WTC11 (cell line): ENCODE data around the gene CYP26A1. TPM values are rescaled to one million over a fixed set of nuclear protein-coding genes. Genes with fewer than 3 reads are reported as not detected.

Experiments
- ATAC-seq: fragments of 200-7000 bp; cut with Tn5 transposase; 2 replicates; pipeline ENCODE4 v1.10.0; 2021; ENCODE audit warnings: mild to moderate bottlenecking, moderate library complexity
- CTCF ChIA-PET: fragments of 300-600 bp; sonication (Branson Sonifier 250); formaldehyde crosslinking; loops from one replicate; lab custom pipeline; 2021; ENCODE audit warnings: antibody characterized with exemption; lab: Charles Lee
- POLR2A ChIA-PET: fragments of 350-600 bp; sonication (Branson Sonifier 250); formaldehyde crosslinking; loops from one replicate; lab custom pipeline; 2021; ENCODE audit warnings: antibody characterized with exemption; lab: Charles Lee
- DNase-seq: peaks from one replicate; pipeline ENCODE4 v3.0.0; 2021; ENCODE audit warnings: low spot score
- H3K27ac Mint-ChIP-seq: 2 replicates; pipeline ENCODE4 v1.8.0; 2021; ENCODE audit warnings: mixed read lengths
- H3K27me3 Mint-ChIP-seq: 2 replicates; pipeline ENCODE4 v1.8.0; 2021; ENCODE audit warnings: low read depth, mild to moderate bottlenecking, moderate library complexity, mixed read lengths
- H3K36me3 Mint-ChIP-seq: 2 replicates; pipeline ENCODE4 v1.8.0; 2021; ENCODE audit warnings: mixed read lengths
- H3K4me1 Mint-ChIP-seq: 2 replicates; pipeline ENCODE4 v1.8.0; 2022; ENCODE audit warnings: mixed read lengths
- H3K4me3 Mint-ChIP-seq: 2 replicates; pipeline ENCODE4 v1.8.0; 2021; ENCODE audit warnings: mild to moderate bottlenecking, moderate library complexity, mixed read lengths
- H3K9me3 Mint-ChIP-seq: 2 replicates; pipeline ENCODE4 v1.8.0; 2021; ENCODE audit warnings: mixed read lengths
- CREB1 ChIP-seq: sonication (generic); formaldehyde crosslinking; IDR thresholded peaks from 2 replicates; pipeline ENCODE4 v1.8.0; 2023; ENCODE audit warnings: mild to moderate bottlenecking, missing genetic modification reagents
- CREM ChIP-seq: sonication (generic); formaldehyde crosslinking; IDR thresholded peaks from 2 replicates; pipeline ENCODE4 v1.8.1; 2022; ENCODE audit warnings: mild to moderate bottlenecking, missing genetic modification reagents, moderate library complexity
- GTF2I ChIP-seq: fragments of 250-450 bp; sonication (Bioruptor Pico); conservative IDR thresholded peaks from 2 replicates; pipeline ENCODE4 v1.4.0; 2021; ENCODE audit warnings: mild to moderate bottlenecking
- NFATC4 ChIP-seq: fragments of 250-450 bp; sonication (Bioruptor Pico); IDR thresholded peaks from 2 replicates; pipeline ENCODE4 v1.9.0; 2021; ENCODE audit warnings: mild to moderate bottlenecking
- NR2C2 ChIP-seq: sonication (generic); formaldehyde crosslinking; IDR thresholded peaks from 2 replicates; pipeline ENCODE4 v1.8.0; 2022; ENCODE audit warnings: mild to moderate bottlenecking, missing genetic modification reagents
- RELA ChIP-seq: sonication (generic); formaldehyde crosslinking; IDR thresholded peaks from 2 replicates; pipeline ENCODE4 v1.8.1; 2022; ENCODE audit warnings: missing genetic modification reagents, mild to moderate bottlenecking, borderline replicate concordance
- SMAD3 ChIP-seq: sonication (generic); formaldehyde crosslinking; IDR thresholded peaks from 2 replicates; pipeline ENCODE4 v1.8.0; 2022; ENCODE audit warnings: missing genetic modification reagents, mild to moderate bottlenecking, borderline replicate concordance
- SMAD4 ChIP-seq: sonication (generic); formaldehyde crosslinking; IDR thresholded peaks from 2 replicates; pipeline ENCODE4 v1.8.0; 2022; ENCODE audit warnings: mild to moderate bottlenecking, missing genetic modification reagents
- SOX15 ChIP-seq: fragments of 250-450 bp; sonication (Bioruptor Pico); IDR thresholded peaks from 2 replicates; pipeline ENCODE4 v1.9.0; 2021; ENCODE audit warnings: mild to moderate bottlenecking
- TCF7 ChIP-seq: sonication (generic); formaldehyde crosslinking; IDR thresholded peaks from 2 replicates; pipeline ENCODE4 v1.8.0; 2022; ENCODE audit warnings: mild to moderate bottlenecking, low read depth, missing genetic modification reagents, moderate library complexity
- TEAD1 ChIP-seq: sonication (generic); formaldehyde crosslinking; IDR thresholded peaks from 2 replicates; pipeline ENCODE4 v1.8.0; 2022; ENCODE audit warnings: mild to moderate bottlenecking, missing genetic modification reagents
- ZNF121 ChIP-seq: sonication (generic); formaldehyde crosslinking; IDR thresholded peaks from 2 replicates; pipeline ENCODE4 v1.8.0; 2023; ENCODE audit warnings: missing genetic modification reagents
- ZNF396 ChIP-seq: fragments of 250-450 bp; sonication (Bioruptor Pico); IDR thresholded peaks from 2 replicates; pipeline ENCODE4 v1.8.0; 2021; ENCODE audit warnings: mild to moderate bottlenecking, moderate library complexity, borderline replicate concordance
- ZNF416 ChIP-seq: fragments of 250-450 bp; sonication (Bioruptor Pico); IDR thresholded peaks from 2 replicates; pipeline ENCODE4 v1.9.0; 2021; ENCODE audit warnings: mild to moderate bottlenecking, inconsistent platforms
- total RNA-seq: library from RNA; stranded (reverse); gene quantifications from 3 replicates; pipeline ENCODE4 v1.2.3, GENCODE V29; 2021
- TF ChIP-seq, protein P1 (sequence below): sonication (generic); formaldehyde crosslinking; conservative IDR thresholded peaks from 2 replicates; pipeline ENCODE4 v1.8.1; 2023; ENCODE audit warnings: mild to moderate bottlenecking, low read depth, missing genetic modification reagents, moderate library complexity
- TF ChIP-seq, protein P2 (sequence below): fragments of 200-600 bp; IDR thresholded peaks from 2 replicates; pipeline ENCODE4 v1.8.0; 2022; ENCODE audit warnings: antibody characterized with exemption
- TF ChIP-seq, protein P3 (sequence below): sonication (generic); formaldehyde crosslinking; IDR thresholded peaks from 2 replicates; pipeline ENCODE4 v1.8.1; 2022; ENCODE audit warnings: missing genetic modification reagents, borderline replicate concordance
- TF ChIP-seq, protein P4 (sequence below): sonication (generic); formaldehyde crosslinking; IDR thresholded peaks from 2 replicates; pipeline ENCODE4 v1.8.0; 2022; ENCODE audit warnings: mild to moderate bottlenecking, missing genetic modification reagents
- TF ChIP-seq, protein P5 (sequence below): fragments of 250-450 bp; sonication (Bioruptor Pico); IDR thresholded peaks from 2 replicates; pipeline ENCODE4 v1.9.0; 2021; ENCODE audit warnings: mild to moderate bottlenecking
- TF ChIP-seq, protein P6 (sequence below): sonication (generic); formaldehyde crosslinking; IDR thresholded peaks from 2 replicates; pipeline ENCODE4 v1.8.1; 2022; ENCODE audit warnings: mild to moderate bottlenecking, missing genetic modification reagents, moderate library complexity, borderline replicate concordance
- TF ChIP-seq, protein P7 (sequence below): sonication (generic); formaldehyde crosslinking; IDR thresholded peaks from 2 replicates; pipeline ENCODE4 v1.8.0; 2023; ENCODE audit warnings: mild to moderate bottlenecking, missing genetic modification reagents

CYP26A1 gene
- total RNA-seq, 1 experiment from 2014 or later, result 3.4 TPM

DNA sequence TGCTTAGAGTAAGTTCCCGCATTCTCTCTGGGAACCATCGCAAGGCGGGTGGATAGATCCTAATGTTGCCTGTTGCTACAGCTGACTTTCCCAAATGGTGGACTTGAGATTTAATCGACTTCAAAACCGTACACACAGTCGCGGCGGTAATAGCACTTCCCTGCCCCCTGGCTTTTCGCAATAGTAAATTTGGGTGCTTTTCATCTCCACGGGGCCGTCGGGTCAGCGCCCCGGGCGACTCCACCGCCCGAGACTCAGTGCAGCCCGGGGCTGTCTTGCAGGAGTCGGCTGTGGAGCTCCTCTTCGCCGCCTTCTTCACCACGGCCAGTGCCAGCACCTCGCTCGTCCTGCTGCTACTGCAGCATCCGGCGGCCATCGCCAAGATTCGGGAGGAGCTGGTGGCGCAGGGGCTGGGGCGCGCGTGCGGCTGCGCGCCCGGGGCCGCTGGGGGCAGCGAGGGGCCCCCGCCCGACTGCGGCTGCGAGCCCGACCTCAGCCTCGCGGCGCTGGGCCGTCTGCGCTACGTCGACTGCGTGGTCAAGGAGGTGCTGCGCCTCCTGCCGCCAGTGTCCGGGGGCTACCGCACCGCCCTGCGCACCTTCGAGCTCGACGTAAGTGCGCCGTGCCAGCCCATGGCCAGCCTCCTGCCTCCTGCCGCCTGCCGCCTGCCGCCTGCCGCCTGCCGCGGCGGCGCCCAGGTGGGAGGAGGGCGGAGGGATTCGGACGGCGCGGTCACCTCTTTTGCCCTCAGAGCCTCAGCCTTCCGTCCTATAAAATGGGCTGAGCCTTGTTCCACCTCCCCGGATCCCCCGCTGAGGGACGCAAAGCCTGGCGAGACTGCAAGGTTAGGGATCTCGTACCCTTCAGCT lies 7.8 kb upstream of the CYP26A1 start:
- DNase-seq (peak; percentile 65), ATAC-seq (peak; percentile 36)
- POLR2A ChIA-PET, result no interaction called here
- CTCF ChIA-PET, result interaction anchor here (0.7 to 9.8 kb wide), 21 partner anchors 9 to 416 kb away, joined by 3 to 106 read pairs (median 4); partner anchors contain the start of genes CYP26A1, EXOC6 and MYOF
- Mint-ChIP-seq H3K4me3 (peak overlapping the region; percentile 65), H3K9me3 (no peaks in the 10 kb centered on the region), H3K4me1 (peaks cover 51% of the 10 kb centered on the region), H3K27me3 (peaks cover 99% of the 10 kb centered on the region), H3K27ac (no peak overlapping the region), H3K36me3 (peaks cover 3% of the 10 kb centered on the region; the same call in 1 of the 2 replicates)
- peak; percentile 48; the same call in 1 of the 2 replicates for TF ChIP-seq TEAD1 (CRISPR knock-in tag)
- TF ChIP-seq ZNF416 (CRISPR knock-in tag), result no peak
- TF ChIP-seq, protein P1, sequence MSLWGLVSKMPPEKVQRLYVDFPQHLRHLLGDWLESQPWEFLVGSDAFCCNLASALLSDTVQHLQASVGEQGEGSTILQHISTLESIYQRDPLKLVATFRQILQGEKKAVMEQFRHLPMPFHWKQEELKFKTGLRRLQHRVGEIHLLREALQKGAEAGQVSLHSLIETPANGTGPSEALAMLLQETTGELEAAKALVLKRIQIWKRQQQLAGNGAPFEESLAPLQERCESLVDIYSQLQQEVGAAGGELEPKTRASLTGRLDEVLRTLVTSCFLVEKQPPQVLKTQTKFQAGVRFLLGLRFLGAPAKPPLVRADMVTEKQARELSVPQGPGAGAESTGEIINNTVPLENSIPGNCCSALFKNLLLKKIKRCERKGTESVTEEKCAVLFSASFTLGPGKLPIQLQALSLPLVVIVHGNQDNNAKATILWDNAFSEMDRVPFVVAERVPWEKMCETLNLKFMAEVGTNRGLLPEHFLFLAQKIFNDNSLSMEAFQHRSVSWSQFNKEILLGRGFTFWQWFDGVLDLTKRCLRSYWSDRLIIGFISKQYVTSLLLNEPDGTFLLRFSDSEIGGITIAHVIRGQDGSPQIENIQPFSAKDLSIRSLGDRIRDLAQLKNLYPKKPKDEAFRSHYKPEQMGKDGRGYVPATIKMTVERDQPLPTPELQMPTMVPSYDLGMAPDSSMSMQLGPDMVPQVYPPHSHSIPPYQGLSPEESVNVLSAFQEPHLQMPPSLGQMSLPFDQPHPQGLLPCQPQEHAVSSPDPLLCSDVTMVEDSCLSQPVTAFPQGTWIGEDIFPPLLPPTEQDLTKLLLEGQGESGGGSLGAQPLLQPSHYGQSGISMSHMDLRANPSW (CRISPR knock-in tag), result no peak
- TF ChIP-seq, protein P2, sequence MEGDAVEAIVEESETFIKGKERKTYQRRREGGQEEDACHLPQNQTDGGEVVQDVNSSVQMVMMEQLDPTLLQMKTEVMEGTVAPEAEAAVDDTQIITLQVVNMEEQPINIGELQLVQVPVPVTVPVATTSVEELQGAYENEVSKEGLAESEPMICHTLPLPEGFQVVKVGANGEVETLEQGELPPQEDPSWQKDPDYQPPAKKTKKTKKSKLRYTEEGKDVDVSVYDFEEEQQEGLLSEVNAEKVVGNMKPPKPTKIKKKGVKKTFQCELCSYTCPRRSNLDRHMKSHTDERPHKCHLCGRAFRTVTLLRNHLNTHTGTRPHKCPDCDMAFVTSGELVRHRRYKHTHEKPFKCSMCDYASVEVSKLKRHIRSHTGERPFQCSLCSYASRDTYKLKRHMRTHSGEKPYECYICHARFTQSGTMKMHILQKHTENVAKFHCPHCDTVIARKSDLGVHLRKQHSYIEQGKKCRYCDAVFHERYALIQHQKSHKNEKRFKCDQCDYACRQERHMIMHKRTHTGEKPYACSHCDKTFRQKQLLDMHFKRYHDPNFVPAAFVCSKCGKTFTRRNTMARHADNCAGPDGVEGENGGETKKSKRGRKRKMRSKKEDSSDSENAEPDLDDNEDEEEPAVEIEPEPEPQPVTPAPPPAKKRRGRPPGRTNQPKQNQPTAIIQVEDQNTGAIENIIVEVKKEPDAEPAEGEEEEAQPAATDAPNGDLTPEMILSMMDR, result no peak
- peak; percentile 65; the same call in 1 of the 2 replicates for TF ChIP-seq GTF2I (CRISPR knock-in tag)
- TF ChIP-seq NFATC4 (CRISPR knock-in tag), result no peak
- TF ChIP-seq ZNF121 (CRISPR knock-in tag), result no peak
- no peak for TF ChIP-seq NR2C2
- TF ChIP-seq CREB1 (CRISPR knock-in tag), result no peak
- TF ChIP-seq, protein P3, sequence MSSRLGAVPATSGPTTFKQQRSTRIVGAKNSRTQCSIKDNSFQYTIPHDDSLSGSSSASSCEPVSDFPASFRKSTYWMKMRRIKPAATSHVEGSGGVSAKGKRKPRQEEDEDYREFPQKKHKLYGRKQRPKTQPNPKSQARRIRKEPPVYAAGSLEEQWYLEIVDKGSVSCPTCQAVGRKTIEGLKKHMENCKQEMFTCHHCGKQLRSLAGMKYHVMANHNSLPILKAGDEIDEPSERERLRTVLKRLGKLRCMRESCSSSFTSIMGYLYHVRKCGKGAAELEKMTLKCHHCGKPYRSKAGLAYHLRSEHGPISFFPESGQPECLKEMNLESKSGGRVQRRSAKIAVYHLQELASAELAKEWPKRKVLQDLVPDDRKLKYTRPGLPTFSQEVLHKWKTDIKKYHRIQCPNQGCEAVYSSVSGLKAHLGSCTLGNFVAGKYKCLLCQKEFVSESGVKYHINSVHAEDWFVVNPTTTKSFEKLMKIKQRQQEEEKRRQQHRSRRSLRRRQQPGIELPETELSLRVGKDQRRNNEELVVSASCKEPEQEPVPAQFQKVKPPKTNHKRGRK (CRISPR knock-in tag), result no peak
- TF ChIP-seq TCF7 (CRISPR knock-in tag), result no peak
- TF ChIP-seq, protein P4, sequence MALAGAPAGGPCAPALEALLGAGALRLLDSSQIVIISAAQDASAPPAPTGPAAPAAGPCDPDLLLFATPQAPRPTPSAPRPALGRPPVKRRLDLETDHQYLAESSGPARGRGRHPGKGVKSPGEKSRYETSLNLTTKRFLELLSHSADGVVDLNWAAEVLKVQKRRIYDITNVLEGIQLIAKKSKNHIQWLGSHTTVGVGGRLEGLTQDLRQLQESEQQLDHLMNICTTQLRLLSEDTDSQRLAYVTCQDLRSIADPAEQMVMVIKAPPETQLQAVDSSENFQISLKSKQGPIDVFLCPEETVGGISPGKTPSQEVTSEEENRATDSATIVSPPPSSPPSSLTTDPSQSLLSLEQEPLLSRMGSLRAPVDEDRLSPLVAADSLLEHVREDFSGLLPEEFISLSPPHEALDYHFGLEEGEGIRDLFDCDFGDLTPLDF (CRISPR knock-in tag), result no peak
- no peak for TF ChIP-seq SMAD4 (CRISPR knock-in tag)
- TF ChIP-seq, protein P5, sequence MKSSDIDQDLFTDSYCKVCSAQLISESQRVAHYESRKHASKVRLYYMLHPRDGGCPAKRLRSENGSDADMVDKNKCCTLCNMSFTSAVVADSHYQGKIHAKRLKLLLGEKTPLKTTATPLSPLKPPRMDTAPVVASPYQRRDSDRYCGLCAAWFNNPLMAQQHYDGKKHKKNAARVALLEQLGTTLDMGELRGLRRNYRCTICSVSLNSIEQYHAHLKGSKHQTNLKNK (CRISPR knock-in tag), result no peak
- TF ChIP-seq, protein P6, sequence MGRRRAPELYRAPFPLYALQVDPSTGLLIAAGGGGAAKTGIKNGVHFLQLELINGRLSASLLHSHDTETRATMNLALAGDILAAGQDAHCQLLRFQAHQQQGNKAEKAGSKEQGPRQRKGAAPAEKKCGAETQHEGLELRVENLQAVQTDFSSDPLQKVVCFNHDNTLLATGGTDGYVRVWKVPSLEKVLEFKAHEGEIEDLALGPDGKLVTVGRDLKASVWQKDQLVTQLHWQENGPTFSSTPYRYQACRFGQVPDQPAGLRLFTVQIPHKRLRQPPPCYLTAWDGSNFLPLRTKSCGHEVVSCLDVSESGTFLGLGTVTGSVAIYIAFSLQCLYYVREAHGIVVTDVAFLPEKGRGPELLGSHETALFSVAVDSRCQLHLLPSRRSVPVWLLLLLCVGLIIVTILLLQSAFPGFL (CRISPR knock-in tag), result no peak
- TF ChIP-seq, protein P7, sequence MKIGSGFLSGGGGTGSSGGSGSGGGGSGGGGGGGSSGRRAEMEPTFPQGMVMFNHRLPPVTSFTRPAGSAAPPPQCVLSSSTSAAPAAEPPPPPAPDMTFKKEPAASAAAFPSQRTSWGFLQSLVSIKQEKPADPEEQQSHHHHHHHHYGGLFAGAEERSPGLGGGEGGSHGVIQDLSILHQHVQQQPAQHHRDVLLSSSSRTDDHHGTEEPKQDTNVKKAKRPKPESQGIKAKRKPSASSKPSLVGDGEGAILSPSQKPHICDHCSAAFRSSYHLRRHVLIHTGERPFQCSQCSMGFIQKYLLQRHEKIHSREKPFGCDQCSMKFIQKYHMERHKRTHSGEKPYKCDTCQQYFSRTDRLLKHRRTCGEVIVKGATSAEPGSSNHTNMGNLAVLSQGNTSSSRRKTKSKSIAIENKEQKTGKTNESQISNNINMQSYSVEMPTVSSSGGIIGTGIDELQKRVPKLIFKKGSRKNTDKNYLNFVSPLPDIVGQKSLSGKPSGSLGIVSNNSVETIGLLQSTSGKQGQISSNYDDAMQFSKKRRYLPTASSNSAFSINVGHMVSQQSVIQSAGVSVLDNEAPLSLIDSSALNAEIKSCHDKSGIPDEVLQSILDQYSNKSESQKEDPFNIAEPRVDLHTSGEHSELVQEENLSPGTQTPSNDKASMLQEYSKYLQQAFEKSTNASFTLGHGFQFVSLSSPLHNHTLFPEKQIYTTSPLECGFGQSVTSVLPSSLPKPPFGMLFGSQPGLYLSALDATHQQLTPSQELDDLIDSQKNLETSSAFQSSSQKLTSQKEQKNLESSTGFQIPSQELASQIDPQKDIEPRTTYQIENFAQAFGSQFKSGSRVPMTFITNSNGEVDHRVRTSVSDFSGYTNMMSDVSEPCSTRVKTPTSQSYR (CRISPR knock-in tag), result no peak
- no peak for TF ChIP-seq RELA (CRISPR knock-in tag)
- no peak for TF ChIP-seq CREM (CRISPR knock-in tag)
- no peak for TF ChIP-seq SMAD3 (CRISPR knock-in tag)
- no peak for TF ChIP-seq SOX15 (CRISPR knock-in tag)
- TF ChIP-seq ZNF396 (CRISPR knock-in tag), result no peak
